ENCODE measurements around the gene GSS. TPM values are rescaled to one million over a fixed set of nuclear protein-coding genes. Genes with fewer than 3 reads are reported as not detected.

GSS gene
- total RNA-seq, 1 donor from 2014 or later: 72.5 TPM

- no peak for DNase-seq (ENCODE audit: low spot score, unreplicated experiment)
- Mint-ChIP-seq H3K36me3 (ENCODE audit: insufficient read depth) (no peaks in the 10 kb centered on the region), H3K4me3 (ENCODE audit: low read depth) (no peak overlapping the region), H3K9me3 (ENCODE audit: low read depth) (no peaks in the 10 kb centered on the region), H3K4me1 (ENCODE audit: low read depth) (peaks cover 17% of the 10 kb centered on the region), H3K27me3 (peaks cover 30% of the 10 kb centered on the region), H3K27ac (peak overlapping the region; percentile 46)
- TF ChIP-seq CTCF (IDR thresholded peaks at IDR 0.05; ENCODE audit: unreplicated experiment): no peak
Observed at GRCh38 chr20:34983995-34984735, 28.6 kb upstream of the GSS start.

GRCh38 chr20:34983089-34983820 lies 27.6 kb upstream of the GSS start:
- peaks cover 17% of the 10 kb centered on the region for H3K4me1 Mint-ChIP-seq (ENCODE audit: low read depth)
- H3K4me3 Mint-ChIP-seq (ENCODE audit: low read depth): no peak overlapping the region
- no peak overlapping the region for H3K27ac Mint-ChIP-seq
- no peaks in the 10 kb centered on the region for H3K36me3 Mint-ChIP-seq (ENCODE audit: insufficient read depth)
- no peak for TF ChIP-seq CTCF (IDR thresholded peaks at IDR 0.05; ENCODE audit: unreplicated experiment)
- no peak for DNase-seq (ENCODE audit: low spot score, unreplicated experiment)
- H3K27me3 Mint-ChIP-seq: peaks cover 30% of the 10 kb centered on the region
- no peaks in the 10 kb centered on the region for H3K9me3 Mint-ChIP-seq (ENCODE audit: low read depth)

- H3K27me3 Mint-ChIP-seq: peaks cover 33% of the 10 kb centered on the region
- no peak for DNase-seq (ENCODE audit: low spot score, unreplicated experiment)
- no peaks in the 10 kb centered on the region for H3K9me3 Mint-ChIP-seq (ENCODE audit: low read depth)
- no peak for TF ChIP-seq CTCF (IDR thresholded peaks at IDR 0.05; ENCODE audit: unreplicated experiment)
- no peak overlapping the region for H3K4me3 Mint-ChIP-seq (ENCODE audit: low read depth)
- H3K27ac Mint-ChIP-seq: no peak overlapping the region
- H3K4me1 Mint-ChIP-seq (ENCODE audit: low read depth): peaks cover 17% of the 10 kb centered on the region
- H3K36me3 Mint-ChIP-seq (ENCODE audit: insufficient read depth): no peaks in the 10 kb centered on the region
Observed at GRCh38 chr20:34982270-34983088, 26.9 kb upstream of the GSS start.

- no peak for DNase-seq (ENCODE audit: low spot score, unreplicated experiment)
- Mint-ChIP-seq H3K27me3 (peaks cover 37% of the 10 kb centered on the region), H3K36me3 (ENCODE audit: insufficient read depth) (no peaks in the 10 kb centered on the region), H3K4me1 (ENCODE audit: low read depth) (peaks cover 10% of the 10 kb centered on the region), H3K27ac (no peak overlapping the region), H3K9me3 (ENCODE audit: low read depth) (no peaks in the 10 kb centered on the region), H3K4me3 (ENCODE audit: low read depth) (no peak overlapping the region)
- no peak for TF ChIP-seq CTCF (IDR thresholded peaks at IDR 0.05; ENCODE audit: unreplicated experiment)
Observed at GRCh38 chr20:34980543-34981233, 25.1 kb upstream of the GSS start.

Data from progenitor cell of endocrine pancreas (in vitro differentiated cells).